HG03196 (cell line): Measurements from ENCODE around the gene CYP2W1.
A peak's percentile ranks its signal among the peaks of the same experiment; 100 is the strongest.

Experiments used
- ATAC-seq: cut with Tn5 transposase; IDR thresholded peaks from one replicate; pipeline ENCODE4 v1.9.1; 2021; ENCODE audit not compliant: unreplicated experiment

The CYP2W1 gene

DNA sequence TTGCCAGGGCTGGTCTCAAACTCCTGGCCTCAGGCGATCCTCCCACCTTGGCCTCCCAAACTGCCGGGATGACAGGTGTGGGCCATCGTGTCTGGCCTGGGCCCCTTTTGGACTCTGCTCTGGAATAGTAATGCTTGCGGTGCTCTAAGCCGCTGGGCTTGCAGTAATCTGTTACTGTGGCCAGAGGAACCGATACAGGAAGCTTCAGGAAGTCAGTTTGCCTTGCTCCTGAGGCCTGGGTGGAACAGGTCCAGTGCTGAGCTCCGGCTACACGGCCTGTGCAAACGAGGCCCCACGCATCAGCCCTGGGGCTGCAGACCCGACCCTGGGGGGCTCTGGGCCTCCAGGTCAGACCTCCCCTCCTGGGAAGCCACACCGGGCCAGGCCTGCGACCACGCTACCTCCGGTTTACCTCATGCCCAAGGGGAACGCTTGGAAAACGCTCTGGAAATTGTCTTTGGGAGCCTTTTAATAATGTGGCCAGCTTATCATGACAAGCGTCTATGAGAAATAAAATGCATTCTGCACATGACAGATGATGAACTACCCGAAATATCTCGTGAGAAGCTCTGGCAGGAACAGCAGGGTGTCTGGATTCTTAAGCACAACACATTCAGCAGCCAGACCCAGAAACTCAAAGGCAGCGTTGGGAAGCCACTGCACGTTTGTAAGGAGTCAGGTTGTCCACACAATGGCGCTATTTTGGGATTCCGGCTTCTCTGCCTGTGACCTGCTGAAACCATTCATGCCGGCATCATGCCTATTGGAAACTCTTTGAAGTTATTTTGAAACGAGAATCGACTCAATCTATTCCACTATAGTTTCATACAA, 18.4 kb upstream of the CYP2W1 start:
- ATAC-seq = no peak

GRCh38 chr7:966291-967069, 16.5 kb upstream of the CYP2W1 start:
- no peak for ATAC-seq

- ATAC-seq = no peak
Measured at GRCh38 chr7:967361-968082, 15.5 kb upstream of the CYP2W1 start.

- ATAC-seq = no peak
Measured at GRCh38 chr7:968205-969105, 14.5 kb upstream of the CYP2W1 start.

DNA sequence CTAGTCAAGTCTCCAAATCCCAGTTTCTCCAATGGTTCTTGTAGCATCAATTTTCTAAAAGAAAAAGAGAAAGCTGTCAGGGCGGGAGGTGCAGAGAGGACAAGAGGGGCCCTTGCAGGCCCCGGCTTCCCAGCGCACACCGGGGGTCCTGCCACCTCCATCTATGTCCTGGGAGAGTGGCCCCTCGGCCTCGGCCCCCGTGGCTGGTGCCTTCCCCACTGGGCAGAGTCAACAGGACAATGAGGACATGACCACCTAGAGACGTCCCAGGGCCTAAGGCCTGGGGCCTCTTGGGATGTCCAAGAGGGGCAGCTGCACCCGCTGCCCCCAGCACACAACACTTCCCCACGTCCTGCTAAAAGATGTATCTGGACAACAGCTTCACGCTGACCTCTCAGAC, 13.6 kb upstream of the CYP2W1 start:
- no peak for ATAC-seq

DNA sequence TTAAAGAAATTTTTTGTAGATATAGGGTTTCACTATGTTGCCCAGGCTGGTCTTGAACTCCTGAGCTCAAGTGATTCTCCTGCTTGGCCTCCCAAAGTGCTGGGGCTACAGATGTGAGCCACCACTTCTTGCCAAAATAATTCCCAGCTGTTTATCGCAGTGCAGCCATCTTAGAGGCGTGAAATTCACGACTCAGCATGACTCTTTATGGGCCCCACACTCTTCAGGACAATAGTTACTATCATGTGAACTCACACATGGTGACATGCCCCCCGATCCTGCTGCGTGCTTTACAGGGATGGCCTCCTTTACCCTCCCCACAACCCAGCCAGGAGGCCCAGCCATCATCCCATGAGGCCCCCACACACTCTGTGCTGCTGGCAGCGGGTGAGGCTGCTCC, 12.2 kb upstream of the CYP2W1 start:
- no peak for ATAC-seq

GRCh38 chr7:972110-972509, 10.9 kb upstream of the CYP2W1 start:
- no peak for ATAC-seq

- ATAC-seq = no peak
Measured at GRCh38 chr7:972676-973309, 10.2 kb upstream of the CYP2W1 start.

DNA sequence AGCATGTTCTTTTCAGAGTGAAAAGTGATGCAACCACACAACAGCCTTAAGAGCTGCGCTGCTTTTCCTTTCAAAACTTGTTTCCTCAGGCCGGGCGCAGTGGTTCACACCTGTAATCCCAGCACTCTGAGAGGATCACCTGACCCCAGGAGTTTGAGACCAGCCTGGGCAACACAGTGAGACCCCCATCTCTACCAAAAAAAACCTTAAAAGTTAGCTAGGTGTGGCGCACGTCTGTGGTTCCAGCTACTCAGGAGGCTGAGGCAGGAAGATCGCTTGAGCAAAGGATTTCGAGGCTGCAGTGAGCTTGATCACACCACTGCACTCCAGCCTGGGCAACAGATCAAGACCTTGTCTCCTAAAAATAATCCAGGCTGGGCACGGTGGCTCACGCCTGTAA, 9.7 kb upstream of the CYP2W1 start:
- no peak for ATAC-seq

DNA sequence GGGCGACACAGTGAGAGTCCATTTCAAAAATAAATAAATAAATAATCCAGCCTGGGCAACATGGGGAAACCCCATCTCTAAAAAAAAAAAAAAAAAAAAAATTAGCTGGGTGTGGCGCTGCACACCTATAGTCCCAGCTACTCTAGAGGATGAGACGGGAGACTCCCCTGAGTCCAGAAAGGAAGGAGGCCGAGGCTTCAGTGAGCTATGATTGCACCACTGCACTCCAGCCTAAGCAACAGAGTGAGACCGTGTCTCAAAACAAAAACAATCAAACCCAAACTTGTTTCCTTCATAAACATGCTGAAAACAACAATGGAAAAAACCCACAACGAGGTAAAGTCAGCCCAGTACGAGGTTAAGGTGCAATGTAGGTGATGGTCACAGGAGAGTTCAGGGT, 8.8 kb upstream of the CYP2W1 start:
- no peak for ATAC-seq

GRCh38 chr7:974820-975681, 7.9 kb upstream of the CYP2W1 start, which contains the start of gene COX19:
TSS of gene COX19 (minus strand) at chr7:975549. CDS start at chr7:975509, 40 bp downstream.
- peak; percentile 72 for ATAC-seq

DNA sequence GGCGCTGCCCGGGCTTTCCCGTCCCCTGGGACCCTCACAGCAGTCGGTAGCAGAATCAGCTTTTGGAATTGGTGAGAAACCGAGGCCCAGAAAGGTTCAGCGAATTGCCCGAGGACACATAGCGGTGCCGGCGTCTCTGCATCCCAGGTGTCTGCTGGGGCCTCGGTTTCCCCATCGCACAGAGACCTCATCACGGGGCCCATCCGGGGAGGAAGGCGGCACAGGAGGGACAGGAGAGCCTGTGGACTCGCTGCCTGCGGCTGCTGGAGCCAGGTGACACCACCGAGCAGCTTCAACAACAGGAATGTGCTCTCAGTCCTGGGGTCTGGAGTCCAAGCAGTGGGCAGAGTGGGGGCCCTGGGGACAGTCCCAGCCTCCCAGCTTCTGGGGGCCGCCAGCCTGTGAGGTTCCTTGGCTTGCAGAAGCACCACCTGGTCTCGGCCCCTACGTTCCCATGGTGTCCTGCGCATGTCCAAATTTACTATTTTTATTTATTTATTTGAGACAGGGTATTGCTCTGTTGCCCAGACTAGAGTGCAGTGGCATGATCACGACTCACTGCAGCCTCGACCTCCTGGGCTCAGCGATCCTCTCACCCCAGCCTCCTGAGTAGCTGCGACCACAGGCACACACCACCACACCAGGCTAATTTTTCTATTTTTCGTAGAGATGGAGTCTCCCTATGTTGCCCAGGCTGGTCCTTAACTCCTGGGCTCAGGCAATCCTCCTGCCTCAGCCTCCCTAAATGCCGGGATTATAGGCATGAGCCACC, 7.1 kb upstream of the CYP2W1 start:
- no peak for ATAC-seq

- ATAC-seq = no peak
Measured at GRCh38 chr7:976901-977325, 6.1 kb upstream of the CYP2W1 start.

DNA sequence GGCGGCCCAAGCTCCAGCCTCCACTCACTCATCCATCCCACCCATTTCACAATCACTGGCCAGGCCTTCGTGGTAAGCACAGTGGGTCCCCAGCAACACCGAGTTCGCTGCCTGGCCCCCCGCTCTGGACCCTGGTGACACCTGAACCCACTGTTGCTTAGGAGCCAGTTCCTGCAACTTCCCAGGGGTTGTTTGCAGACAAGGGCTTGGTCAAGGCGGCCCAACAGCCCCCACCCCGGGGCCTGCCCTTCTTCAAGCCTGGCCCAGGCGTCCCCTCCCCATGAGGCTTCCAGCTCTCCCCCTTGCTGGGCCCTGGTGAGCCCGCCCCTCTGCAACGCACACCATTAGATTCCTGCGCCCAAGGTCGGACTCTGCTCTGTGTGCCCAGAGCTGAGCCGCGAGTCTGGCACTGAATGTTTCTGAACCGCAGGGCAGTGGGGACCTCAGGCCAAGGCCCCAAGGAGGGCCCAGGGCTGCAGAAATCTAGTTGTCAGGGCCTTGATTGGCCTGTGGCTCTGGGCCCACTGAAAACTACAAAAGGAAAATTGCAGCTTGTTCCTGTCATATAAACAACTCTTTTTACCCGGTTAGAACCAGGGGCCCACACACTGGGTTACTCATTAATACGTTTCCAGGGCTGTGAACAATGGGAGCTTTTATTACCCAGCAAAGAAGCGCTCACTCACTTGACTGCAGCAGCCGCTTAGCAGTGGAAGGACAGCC, 5.5 kb upstream of the CYP2W1 start:
- no peak for ATAC-seq

DNA sequence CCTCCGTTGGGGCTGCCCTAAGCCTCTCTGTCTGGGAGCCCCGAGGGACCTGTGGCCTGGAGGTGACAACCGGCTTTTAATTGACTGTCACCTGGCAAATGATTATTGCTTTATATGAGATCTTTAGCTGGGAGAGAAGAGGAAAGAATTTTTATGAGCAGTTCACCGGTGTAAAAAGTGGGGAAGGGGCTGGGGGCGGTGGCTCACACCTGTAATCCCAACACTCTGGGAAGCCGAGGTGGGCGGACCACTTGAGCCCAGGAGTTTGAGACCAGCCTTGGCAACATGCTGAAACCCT, 5.0 kb upstream of the CYP2W1 start:
- no peak for ATAC-seq

GRCh38 chr7:978416-979091, 4.4 kb upstream of the CYP2W1 start:
- ATAC-seq = no peak

DNA sequence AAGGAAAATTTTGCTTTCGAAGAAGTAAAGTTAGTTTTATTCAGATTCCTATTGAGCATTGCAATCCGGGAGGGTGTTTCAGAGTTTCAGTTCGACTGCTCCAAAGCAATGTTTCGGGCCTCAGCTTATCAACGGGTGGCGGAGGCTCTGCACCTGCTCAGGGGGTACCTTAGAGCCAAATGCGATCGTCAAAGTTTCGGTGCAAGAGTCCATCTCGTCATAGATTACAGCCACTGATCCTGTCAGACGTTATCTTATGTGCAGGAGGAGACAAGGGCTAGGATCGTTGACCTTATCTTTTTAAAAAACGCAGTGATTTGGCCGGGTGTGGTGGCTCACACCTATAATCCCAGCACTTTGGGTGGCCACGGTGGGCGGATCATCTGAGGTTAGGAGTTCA, 3.8 kb upstream of the CYP2W1 start:
- ATAC-seq = no peak
